H1 (cell line): ENCODE results near the gene EAPP.

Source experiments
- BACH1 ChIP-seq: IDR thresholded peaks from 2 replicates; pipeline ENCODE4 v1.6.1; 2012; ENCODE audit warnings: low read length, improper control_type of control experiment
- CHD2 ChIP-seq: IDR thresholded peaks from 2 replicates; pipeline ENCODE4 v1.6.1; 2012; ENCODE audit warnings: low read length, improper control_type of control experiment
- EP300 ChIP-seq, 2 experiments: IDR thresholded peaks; 1 replicate in 1 of 2; 2 replicates in 1 of 2; pipeline ENCODE4 v1.6.1; 2011 to 2012; ENCODE audit warnings: low read depth in 2 of 2, low read length in 2 of 2, mild to moderate bottlenecking in 2 of 2, borderline replicate concordance in 1 of 2, inconsistent platforms in 1 of 2, moderate library complexity in 1 of 2
- JUN ChIP-seq: IDR thresholded peaks from 2 replicates; pipeline ENCODE4 v1.6.1; 2011; ENCODE audit warnings: low read depth, mild to moderate bottlenecking, improper control_type of control experiment, low read length
- POLR2A ChIP-seq, 2 experiments: IDR thresholded peaks; 1 replicate in 1 of 2; 2 replicates in 1 of 2; pipeline ENCODE4 v1.6.1; 2011; ENCODE audit warnings: low read depth in 2 of 2, low read length in 2 of 2, mild to moderate bottlenecking in 2 of 2; ENCODE audit errors: control extremely low read depth in 1 of 2
- POLR2AphosphoS5 ChIP-seq: IDR thresholded peaks from 2 replicates; pipeline ENCODE4 v1.6.1; 2011; ENCODE audit warnings: low read depth, low read length
- SAP30 ChIP-seq: fragments of 300-600 bp; sonication (generic); IDR thresholded peaks from 2 replicates; pipeline ENCODE4 v1.7.1; 2012; ENCODE audit warnings: low read length, moderate library complexity, mild to moderate bottlenecking, inconsistent platforms; ENCODE audit not compliant: insufficient read depth, insufficient replicate concordance
- SIN3A ChIP-seq, 2 experiments: IDR thresholded peaks in 1 of 2; conservative IDR thresholded peaks in 1 of 2; 2 replicates each; pipeline ENCODE4 v1.6.1; 2011 to 2012; ENCODE audit warnings: low read length in 2 of 2, improper control_type of control experiment in 1 of 2, low read depth in 1 of 2, mild to moderate bottlenecking in 1 of 2
- SP1 ChIP-seq: IDR thresholded peaks from 2 replicates; pipeline ENCODE4 v1.6.1; 2011; ENCODE audit warnings: low read depth, low read length
- ZNF274 ChIP-seq: IDR thresholded peaks from 2 replicates; pipeline ENCODE4 v1.7.0; 2012; ENCODE audit warnings: low read length, borderline replicate concordance; ENCODE audit errors: extremely low read depth
- TF ChIP-seq, protein P1 (sequence below): IDR thresholded peaks from 2 replicates; pipeline ENCODE4 v1.6.1; 2012; ENCODE audit warnings: inconsistent platforms
- TF ChIP-seq, protein P2 (sequence below), 3 experiments: IDR thresholded peaks; 1 replicate in 2 of 3; 2 replicates in 1 of 3; pipeline versions ENCODE4 v1.5.1 to v1.6.1; 2011; ENCODE audit warnings: low read length in 3 of 3, mild to moderate bottlenecking in 3 of 3, inconsistent platforms in 2 of 3, low read depth in 1 of 3, moderate library complexity in 1 of 3; ENCODE audit not compliant: insufficient read depth in 1 of 3; ENCODE audit errors: control extremely low read depth in 1 of 3
- TF ChIP-seq, protein P3 (sequence below): IDR thresholded peaks from 2 replicates; pipeline ENCODE4 v1.6.1; 2012; ENCODE audit warnings: low read length, inconsistent platforms

DNA sequence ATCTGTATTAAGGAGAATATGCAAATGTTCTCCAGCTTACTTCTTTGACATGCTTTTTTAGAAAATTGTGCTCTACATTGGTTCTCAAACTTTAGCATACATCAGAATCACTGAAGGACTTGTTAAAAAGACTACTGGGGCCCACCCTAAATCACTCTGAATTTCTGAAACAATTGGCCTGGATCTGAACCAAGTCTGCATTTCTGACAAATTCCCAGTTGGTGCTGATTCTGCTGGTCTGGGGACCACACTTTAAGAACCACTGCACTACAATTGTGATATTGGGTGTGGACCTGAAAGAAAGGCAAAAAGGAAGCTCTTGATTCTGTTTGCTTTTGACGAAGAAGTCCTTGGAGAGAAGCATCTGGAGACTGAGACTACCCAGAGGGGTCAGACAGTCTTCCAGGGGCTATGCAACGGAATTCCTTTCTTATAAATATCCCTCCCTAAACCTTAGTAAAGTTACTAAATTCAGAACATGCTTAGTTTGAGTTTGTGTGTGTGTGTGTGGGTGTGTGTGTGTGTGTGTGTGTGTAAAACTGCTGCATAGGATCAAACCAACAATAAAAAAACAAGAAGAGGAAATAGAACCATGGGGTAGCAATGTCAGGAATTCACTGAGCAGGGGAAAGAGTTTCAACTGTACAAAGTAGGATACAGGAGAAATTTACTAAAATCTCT lies 36.8 kb downstream of the EAPP start:
- TF ChIP-seq BACH1 (no peak), JUN (no peak), SIN3A (conservative IDR thresholded peaks at IDR 0.05 in 1 of 2, IDR thresholded peaks at IDR 0.05 in 1 of 2; ENCODE audit: low read depth in 1 of 2, low read length in 2 of 2) (no peak), POLR2A (IDR thresholded peaks at IDR 0.05; ENCODE audit: control extremely low read depth in 1 of 2, low read depth in 2 of 2, low read length in 2 of 2) (no peak), ZNF274 (no peak), CHD2 (no peak), POLR2AphosphoS5 (no peak), SP1 (no peak), EP300 (IDR thresholded peaks at IDR 0.05; ENCODE audit: borderline replicate concordance in 1 of 2, low read depth in 2 of 2, low read length in 2 of 2) (no peak), SAP30 (no peak)
- TF ChIP-seq, protein P1, sequence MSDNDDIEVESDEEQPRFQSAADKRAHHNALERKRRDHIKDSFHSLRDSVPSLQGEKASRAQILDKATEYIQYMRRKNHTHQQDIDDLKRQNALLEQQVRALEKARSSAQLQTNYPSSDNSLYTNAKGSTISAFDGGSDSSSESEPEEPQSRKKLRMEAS, result no peak
- TF ChIP-seq, protein P2, sequence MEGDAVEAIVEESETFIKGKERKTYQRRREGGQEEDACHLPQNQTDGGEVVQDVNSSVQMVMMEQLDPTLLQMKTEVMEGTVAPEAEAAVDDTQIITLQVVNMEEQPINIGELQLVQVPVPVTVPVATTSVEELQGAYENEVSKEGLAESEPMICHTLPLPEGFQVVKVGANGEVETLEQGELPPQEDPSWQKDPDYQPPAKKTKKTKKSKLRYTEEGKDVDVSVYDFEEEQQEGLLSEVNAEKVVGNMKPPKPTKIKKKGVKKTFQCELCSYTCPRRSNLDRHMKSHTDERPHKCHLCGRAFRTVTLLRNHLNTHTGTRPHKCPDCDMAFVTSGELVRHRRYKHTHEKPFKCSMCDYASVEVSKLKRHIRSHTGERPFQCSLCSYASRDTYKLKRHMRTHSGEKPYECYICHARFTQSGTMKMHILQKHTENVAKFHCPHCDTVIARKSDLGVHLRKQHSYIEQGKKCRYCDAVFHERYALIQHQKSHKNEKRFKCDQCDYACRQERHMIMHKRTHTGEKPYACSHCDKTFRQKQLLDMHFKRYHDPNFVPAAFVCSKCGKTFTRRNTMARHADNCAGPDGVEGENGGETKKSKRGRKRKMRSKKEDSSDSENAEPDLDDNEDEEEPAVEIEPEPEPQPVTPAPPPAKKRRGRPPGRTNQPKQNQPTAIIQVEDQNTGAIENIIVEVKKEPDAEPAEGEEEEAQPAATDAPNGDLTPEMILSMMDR (IDR thresholded peaks at IDR 0.05; ENCODE audit: control extremely low read depth in 1 of 3, insufficient read depth in 1 of 3, low read depth in 1 of 3, low read length in 3 of 3), result no peak
- TF ChIP-seq, protein P3, sequence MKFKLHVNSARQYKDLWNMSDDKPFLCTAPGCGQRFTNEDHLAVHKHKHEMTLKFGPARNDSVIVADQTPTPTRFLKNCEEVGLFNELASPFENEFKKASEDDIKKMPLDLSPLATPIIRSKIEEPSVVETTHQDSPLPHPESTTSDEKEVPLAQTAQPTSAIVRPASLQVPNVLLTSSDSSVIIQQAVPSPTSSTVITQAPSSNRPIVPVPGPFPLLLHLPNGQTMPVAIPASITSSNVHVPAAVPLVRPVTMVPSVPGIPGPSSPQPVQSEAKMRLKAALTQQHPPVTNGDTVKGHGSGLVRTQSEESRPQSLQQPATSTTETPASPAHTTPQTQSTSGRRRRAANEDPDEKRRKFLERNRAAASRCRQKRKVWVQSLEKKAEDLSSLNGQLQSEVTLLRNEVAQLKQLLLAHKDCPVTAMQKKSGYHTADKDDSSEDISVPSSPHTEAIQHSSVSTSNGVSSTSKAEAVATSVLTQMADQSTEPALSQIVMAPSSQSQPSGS, result no peak
